HG03196 (cell line): ENCODE measurements around the gene ETHE1.

Source experiments
- ATAC-seq: cut with Tn5 transposase; IDR thresholded peaks from one replicate; pipeline ENCODE4 v1.9.1; 2021; ENCODE audit not compliant: unreplicated experiment

ETHE1 gene

DNA sequence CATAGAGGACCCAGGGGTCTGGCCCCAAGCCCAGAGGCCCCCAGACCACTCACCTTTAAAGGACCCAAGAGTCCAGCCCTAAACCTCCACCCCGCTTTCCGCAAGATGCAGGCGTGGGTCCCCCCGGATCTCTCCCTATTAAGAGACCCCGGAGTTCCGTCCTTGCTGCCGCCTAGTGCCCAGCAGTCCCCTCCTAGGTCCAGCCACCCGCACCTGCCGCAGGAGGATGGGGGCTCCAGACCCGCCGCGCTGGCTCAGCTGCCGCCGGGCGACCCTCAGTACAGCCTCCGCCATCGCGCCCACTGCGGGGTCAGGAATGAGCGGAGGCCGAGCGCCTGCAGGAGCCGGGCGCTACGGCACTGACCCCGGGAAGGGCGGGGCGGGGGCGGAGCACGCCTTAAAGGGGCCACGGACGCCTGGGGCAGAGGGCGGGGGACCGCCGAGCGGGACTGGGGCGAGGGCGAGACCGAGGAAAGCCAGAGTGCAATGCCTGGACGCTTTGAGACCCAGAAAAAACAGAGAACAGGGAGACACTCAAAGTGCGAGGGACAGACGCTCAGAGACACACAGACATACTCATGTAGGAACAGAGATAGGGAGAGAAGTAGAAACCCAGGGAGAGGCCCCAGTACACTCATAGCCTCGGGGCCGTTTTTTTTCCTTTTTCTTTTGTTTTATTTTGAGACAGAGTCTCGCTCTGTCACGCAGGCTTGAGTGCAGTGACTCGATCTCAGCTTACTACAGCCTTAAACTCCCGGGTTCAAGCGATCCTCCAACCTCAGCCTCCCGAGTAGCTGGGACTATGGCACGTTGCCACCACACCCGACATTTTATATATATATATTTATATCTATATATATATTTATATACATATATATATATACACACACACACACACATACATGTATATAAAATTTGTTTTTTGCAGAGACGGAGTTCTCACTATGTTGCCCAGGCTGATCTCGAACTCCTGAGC lies at the start of gene ETHE1:
Gene ETHE1, minus strand, starts transcription at position 318 of the 976 bp plus-strand sequence. Its CDS starts 24 bp downstream, at position 294.
- peak; percentile 66 for ATAC-seq

GRCh38 chr19:43575955-43576878 lies 49.2 kb upstream of the ETHE1 start:
- ATAC-seq, result no peak

DNA sequence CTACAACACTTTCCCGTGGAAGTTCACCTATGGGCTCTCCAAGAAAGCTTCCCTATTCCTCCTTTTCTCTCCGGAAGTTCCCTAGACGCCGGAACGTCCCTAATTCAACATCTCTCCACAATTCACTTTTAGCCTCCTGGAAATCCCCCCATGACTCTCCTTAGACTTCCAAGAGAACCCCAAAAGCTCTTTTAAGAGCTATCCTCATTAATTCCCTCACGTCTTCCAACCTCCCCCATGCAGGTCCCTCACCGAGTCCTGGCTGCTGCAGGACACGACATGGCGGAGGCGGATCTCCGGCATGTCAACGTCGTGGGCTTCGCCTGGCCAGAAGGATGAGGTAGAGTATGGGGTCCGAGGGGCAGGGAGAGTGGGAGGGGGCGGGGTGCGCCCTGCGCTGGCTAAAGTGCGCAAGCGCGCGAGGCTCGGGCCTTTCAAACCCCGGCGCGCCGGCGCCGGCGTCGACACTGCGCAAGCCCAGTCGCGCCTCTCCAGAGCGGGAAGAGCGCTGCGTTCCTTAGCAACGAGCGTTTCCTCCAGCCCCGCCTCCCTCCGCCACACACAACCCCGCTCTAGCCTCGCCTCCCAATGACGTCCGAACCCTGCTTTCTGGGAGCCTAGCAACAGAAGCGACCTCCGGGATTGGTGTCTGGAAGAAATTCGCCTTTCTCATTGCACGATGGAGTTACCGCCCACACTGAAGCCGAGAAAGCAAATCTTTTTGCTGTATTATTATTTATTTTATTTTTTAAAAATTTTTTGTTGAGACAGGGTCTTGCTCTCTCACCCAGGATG lies 48.4 kb upstream of the ETHE1 start, which contains the start of the genes PINLYP and XRCC1:
Gene PINLYP, plus strand, starts transcription at position 646 of the 795 bp plus-strand sequence. CDS start 1,391 bp downstream, outside the sequence.
Gene XRCC1, minus strand, starts transcription at position 372 of the 795 bp plus-strand sequence. Its CDS starts 69 bp downstream, at position 303.
- ATAC-seq, result peak; percentile 92

- ATAC-seq, result no peak
Observed at GRCh38 chr19:43574424-43575155, 47.6 kb upstream of the ETHE1 start.

DNA sequence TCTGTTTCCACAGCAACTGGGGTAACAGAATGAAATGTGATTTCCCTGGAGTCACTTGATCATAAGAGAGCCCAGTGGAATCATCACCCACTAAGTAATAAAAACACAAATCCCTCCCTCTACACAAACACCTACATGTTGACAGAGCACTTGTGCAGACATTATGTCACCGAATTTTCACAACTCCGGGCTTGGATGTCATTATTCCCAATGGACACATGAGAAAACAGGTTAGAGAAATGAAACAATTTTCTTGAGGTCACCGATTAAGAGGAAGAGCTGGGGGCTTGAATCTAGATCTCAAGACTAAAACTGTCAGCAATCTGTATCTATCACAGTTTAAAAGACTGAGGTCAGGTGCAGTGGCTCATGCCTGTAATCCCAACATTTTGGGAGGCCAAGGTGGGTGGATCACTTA lies 45.2 kb upstream of the ETHE1 start:
- ATAC-seq, result no peak

DNA sequence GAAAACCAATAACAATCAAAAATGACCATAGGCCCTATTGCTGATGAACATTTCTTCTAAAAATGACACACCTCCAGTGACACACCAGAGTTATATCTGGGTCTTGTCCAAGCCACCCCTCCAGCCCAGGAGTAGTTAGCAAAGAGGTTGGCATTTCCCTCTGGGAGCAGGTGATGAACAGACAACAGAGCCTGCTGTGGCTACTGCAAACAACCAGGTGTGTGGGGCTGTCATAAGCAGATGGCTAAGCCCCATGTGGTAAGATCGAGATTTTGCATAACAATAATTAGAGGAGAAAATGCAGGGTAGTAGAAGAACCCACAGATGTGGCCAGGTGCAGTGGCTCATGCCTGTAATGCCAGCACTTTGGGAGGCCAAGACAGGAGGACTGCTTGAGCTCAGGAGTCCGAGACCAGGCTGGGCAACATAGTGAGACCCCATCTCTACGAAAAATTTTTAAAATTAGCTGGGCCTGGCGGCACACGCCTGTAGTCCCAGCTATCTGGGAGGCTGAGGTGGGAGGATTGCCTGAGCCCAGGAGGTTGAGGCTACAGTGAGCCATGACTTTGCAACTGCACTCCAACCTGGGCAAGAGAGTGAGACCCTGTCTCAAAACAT lies 43.3 kb upstream of the ETHE1 start:
- no peak for ATAC-seq

- no peak for ATAC-seq
Observed at GRCh38 chr19:43569657-43570056, 42.7 kb upstream of the ETHE1 start.

GRCh38 chr19:43564800-43565199 lies 37.8 kb upstream of the ETHE1 start:
- no peak for ATAC-seq

GRCh38 chr19:43563816-43564457 lies 36.9 kb upstream of the ETHE1 start:
- no peak for ATAC-seq

DNA sequence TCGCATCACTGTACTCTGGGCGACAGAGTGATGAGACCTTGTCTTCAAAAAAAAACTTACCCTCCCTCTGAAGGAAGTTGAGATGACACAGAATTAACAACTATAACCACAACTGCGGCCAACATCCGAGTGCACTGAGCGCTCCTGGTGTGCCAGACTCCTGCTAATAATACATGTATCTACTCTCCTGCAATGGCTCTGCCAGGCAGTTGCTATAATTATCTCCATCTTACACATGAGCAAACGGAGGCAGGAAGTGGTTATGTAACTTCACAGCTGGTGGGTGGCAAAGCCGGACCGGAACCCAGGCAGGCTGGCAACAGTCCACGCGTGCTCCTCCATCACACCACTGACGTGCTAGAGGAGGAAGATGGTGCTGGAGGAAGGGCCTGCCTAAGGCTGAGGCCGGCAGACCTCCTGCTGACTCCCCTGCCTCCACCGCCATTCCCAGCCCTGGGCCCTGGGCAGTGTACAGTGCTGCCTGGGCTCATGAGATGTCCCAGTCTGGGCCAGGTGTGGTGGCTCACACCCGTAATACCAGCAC lies 35.8 kb upstream of the ETHE1 start:
- peak; percentile 71 for ATAC-seq

DNA sequence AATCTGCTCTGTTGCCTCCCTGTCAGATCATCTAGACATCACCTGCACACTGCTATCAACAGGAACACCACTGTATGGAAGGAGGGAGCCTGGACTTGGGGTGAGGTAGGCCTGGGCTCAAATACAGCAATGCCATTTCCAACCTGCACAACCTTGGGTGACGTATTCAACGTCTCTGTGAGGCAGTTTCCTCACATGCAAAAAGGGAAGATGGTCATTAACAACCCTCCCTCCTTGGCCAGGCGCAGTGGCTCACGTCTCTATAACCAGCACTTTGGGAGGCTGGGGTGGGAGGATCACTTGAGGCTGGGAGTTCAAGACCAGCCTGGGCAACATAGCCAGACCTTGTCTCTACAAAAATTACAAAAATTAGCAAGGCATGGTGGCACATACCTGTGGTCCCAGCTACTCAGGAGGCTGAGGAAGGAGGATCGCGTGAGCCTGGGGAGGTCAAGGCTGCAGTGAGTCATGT lies 35.3 kb upstream of the ETHE1 start:
- no peak for ATAC-seq

GRCh38 chr19:43561139-43561970 lies 34.4 kb upstream of the ETHE1 start:
- ATAC-seq, result no peak

GRCh38 chr19:43560687-43561086 lies 33.7 kb upstream of the ETHE1 start:
- ATAC-seq, result no peak

DNA sequence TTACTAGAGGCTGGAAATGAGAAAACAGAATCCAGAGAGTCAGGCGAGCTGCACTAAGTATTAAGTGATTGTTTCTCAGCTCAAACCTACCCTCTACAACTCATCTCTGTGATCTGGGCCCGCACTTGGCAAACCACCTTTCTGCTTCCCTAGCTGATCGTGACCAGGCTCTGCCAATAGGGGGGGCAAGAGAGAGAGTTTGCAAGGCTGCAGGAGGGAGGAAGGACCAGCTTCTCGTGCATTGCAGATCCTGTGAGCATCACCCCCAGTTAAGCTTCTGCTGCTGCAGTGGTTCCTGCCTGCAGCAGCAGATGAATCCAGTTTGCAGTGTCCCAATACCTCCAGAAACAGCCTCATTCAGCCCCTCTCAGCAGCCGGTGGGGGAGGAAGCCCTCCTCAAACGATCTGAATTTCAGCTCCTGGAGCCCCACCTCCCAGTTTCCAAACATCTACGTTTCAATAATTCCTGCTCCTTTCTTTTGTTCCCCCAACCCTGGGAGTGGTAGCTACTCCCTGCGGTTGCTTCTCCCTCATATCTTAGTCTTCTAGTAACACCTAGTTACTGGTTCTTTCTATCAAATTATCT lies 28.3 kb upstream of the ETHE1 start:
- ATAC-seq, result no peak

DNA sequence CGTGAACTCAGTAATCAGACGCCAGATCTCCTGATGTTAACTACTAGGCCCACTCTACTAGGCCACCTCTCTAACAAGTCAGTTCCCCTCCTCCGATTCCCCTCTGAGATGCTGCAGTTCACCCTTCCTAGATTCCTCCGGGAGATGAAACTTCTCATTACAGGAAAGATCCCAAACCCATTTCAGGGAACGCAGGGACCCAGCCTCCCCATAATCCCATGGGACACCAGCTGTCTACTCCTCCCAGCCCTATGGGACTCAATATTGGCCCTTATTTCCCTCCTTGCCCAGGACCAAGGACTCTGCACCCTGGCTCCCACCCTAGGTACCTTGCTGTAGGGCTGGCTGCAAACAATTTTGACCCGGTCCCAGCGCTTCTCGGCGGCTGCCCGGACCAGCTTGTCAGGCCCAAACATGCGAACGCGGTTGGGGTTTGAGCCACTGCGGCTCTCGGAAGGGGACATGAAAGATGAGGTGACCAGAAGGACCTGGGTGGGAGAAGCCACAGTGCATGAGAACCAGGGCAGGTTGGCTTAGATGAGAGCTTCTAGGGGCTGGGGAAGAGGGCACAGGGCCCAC lies 27.4 kb upstream of the ETHE1 start:
- no peak for ATAC-seq

- no peak for ATAC-seq
Observed at GRCh38 chr19:43553656-43554055, 26.7 kb upstream of the ETHE1 start.

DNA sequence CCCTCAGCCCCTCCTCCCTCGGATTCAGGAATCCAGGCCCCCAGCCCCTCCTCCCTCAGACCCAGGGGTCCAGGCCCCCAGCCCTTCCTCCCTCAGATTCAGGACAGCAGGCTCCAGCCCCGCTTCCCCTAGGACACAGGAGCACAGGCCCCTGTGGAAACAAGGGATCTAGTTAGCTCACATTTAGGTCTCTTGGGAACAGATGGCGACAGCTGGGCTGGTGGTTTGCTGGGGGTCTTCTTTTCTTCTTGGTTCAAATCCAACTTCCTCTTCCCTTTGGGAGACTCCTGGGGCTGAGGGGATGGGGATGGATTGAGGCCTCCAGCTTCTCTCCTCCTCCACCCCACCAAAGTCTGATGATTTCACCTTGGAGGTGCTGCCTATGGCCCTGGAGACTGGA lies 25.6 kb upstream of the ETHE1 start:
- no peak for ATAC-seq
